ENCODE results near the gene DLG4.

Gene DLG4

DNA sequence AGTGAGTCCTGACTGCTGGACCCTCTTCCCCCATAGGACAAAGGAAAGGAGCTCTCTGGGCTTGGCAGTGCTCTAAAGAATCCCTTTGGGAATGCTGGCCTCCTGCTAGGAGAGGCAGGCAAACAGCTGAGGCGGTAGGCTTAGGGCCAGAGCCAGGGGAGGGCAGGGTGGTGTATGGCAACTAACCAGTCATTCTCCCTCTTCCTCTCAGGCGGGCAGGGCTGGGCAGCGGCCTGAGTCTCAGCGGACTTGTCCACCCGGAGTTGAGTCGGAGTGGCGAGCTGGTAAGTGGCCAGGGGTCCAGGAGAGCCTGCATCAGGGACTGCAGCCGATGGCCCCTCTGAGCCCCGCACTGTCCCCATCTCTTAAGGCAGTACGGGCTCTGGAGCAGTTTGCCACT lies 4.5 kb upstream of the DLG4 start:
- TF ChIP-seq, protein P1, sequence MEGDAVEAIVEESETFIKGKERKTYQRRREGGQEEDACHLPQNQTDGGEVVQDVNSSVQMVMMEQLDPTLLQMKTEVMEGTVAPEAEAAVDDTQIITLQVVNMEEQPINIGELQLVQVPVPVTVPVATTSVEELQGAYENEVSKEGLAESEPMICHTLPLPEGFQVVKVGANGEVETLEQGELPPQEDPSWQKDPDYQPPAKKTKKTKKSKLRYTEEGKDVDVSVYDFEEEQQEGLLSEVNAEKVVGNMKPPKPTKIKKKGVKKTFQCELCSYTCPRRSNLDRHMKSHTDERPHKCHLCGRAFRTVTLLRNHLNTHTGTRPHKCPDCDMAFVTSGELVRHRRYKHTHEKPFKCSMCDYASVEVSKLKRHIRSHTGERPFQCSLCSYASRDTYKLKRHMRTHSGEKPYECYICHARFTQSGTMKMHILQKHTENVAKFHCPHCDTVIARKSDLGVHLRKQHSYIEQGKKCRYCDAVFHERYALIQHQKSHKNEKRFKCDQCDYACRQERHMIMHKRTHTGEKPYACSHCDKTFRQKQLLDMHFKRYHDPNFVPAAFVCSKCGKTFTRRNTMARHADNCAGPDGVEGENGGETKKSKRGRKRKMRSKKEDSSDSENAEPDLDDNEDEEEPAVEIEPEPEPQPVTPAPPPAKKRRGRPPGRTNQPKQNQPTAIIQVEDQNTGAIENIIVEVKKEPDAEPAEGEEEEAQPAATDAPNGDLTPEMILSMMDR (IDR thresholded peaks at IDR 0.05), result no peak

DNA sequence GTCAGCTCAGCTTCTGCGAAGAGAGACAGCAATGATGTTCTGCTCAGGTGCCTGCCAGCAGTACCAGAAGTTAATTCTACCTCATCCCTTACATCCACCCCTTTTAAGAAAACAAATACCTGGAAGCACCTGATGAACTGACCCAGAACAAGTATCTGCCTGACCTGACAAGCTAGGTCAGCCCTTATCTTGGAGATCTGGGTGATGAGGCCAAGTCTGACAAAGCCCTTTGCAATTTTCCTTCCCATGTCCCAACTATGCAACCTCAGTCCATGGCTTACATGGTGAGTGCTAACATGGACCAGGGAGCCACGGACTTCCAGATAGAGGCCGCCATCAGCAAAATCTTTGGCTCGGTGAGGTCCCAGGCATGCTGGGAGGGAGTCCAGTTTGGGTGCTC lies 3.7 kb upstream of the DLG4 start:
- TF ChIP-seq, protein P1 (IDR thresholded peaks at IDR 0.05), result no peak

DNA sequence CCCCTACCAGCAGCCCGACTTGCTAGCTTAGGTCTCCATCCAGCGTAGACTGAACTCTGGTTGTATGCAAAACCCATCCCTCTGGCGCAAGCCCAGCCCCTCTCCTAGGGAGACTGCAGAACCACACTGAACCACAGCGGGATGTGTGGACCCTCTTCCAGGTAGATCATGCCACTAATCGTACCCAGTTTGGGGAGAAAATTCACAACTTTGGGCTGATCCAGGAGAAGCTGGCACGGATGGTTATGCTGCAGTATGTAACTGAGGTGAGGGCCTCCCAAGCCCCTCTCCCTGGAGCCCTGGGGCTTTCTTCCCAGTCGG lies 3.3 kb upstream of the DLG4 start:
- TF ChIP-seq, protein P1 (IDR thresholded peaks at IDR 0.05), result no peak

DNA sequence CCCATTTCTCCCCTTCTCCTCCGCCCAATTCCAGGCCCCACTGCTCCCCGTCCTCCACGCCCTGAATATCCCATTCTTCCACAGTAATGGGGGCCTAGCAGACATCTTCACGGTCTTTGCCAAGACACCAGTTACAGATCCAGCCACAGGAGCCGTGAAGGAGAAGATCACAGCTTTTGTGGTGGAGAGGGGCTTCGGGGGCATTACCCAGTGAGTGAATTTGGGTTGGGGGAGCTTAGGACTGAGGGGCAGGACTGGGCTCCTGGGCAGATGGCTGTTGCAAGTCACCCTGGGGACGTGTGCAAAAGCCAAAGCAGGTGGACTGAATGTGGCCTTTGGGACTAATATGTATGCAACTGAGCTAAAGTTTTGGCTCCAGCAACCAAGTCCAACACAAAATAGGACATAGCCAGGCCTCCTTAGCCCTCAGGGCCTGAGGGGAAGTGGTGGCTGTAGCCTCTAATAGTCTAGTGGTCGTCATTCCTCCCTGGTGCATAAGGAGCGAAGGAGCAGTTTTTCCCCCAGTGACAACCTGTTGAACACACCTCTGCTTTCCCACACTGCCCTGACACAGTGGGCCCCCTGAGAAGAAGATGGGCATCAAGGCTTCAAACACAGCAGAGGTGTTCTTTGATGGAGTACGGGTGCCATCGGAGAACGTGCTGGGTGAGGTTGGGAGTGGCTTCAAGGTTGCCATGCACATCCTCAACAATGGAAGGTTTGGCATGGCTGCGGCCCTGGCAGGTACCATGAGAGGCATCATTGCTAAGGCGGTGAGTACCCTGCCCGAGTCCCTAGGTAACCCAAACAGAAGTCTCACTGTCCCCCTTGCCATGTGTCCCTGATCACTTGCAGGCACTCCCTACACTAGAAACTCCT lies 2.7 kb upstream of the DLG4 start:
- TF ChIP-seq, protein P1 (IDR thresholded peaks at IDR 0.05), result no peak

DNA sequence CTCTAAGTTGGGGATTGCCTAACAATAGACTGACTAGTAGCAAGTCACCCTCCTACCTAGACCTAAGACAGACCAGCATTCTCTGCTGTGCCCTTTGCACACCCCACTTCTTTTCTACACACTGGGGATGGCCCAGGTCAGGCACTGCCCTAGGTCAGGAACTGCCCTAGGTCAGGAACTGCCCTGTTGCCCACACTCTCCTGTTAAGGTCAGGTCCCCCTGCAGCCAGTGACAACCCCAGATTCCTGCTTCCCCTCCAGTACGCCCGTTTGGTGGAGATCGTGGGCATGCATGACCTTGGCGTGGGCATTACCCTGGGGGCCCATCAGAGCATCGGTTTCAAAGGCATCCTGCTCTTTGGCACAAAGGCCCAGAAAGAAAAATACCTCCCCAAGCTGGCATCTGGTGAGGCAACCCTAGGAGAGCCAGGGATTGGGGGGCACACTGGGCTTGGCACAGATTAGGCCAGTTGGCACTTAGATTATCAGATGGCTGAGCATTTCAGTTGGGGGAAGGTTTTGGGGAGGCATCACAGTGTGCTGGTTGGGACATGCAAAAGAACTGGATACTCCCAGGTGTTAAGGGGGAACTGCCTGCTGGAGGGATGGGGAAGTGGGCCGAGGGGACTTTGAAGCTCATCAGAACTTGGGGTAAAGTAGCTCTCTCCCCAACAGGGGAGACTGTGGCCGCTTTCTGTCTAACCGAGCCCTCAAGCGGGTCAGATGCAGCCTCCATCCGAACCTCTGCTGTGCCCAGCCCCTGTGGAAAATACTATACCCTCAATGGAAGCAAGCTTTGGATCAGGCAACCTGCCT lies 1.8 kb upstream of the DLG4 start:
- TF ChIP-seq, protein P1 (IDR thresholded peaks at IDR 0.05), result no peak

DNA sequence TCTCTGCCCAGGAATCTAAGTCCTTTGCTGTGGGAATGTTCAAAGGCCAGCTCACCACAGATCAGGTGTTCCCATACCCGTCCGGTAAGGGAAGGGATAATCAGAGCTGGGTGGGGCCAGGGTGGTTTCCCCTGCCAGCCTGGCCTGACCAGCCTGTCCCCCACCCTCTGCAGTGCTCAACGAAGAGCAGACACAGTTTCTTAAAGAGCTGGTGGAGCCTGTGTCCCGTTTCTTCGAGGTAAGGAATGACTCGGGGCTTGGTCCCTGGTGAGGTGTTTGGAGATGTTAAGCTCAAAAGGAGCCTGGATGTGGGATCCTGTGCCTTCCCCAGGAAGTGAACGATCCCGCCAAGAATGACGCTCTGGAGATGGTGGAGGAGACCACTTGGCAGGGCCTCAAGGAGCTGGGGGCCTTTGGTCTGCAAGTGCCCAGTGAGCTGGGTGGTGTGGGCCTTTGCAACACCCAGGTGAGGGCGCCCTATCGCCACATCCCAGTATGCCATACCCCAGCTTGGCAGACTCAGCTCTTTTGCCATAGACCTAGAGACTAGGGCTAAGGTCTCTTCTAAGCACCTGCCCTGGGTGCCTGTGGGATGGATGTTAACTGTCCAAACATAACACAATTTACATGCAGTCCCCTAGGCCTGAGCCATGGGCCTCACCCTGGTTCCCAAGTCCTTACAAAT lies 1.1 kb upstream of the DLG4 start:
- TF ChIP-seq, protein P1 (IDR thresholded peaks at IDR 0.05), result peak; percentile 50; the same call in 1 of the 2 replicates

DNA sequence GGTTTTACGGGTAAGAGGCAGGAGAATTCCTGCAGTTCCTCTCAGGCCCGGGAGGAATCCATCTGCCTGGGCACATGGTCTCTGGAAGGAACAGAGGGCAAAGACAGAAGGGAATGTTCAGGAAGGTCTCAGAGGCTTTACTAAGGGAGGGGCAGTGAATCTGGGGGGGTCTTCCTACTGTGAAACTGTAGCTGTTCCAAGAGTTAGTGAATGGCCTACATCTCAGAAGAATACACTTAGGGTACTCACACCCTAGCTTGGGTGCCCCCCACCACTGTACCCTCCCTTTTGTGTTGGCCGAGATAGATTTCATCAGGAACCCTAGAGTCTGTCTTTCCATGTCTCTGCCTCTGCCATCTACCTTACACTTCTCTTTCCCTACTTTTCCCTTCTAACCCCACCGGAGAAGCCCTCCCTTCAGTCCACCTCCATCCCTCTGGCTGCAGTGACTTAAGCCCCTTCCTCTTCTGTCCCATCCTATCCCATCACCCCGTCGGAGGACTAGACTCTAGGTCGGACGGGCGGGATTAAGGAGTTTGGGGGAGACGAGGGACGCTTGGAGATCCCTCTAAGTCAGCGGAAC lies 316 bp downstream of the DLG4 start:
- TF ChIP-seq, protein P1 (IDR thresholded peaks at IDR 0.05), result no peak
